Astrocyte of the spinal cord (primary cell): ENCODE data around the gene OGG1.
A peak's percentile ranks its signal among the peaks of the same experiment; 100 is the strongest.

Experiments used
- DNase-seq: peaks from one replicate; pipeline ENCODE4 v3.0.0; 2011; ENCODE audit warnings: low read depth, low spot score
- H3K4me3 ChIP-seq: 2 replicates; pipeline ENCODE4 v1.5.1; 2011; ENCODE audit warnings: low read depth, mild to moderate bottlenecking, low read length, moderate library complexity
- CTCF ChIP-seq: IDR thresholded peaks from 2 replicates; pipeline ENCODE4 v1.5.1; 2012; ENCODE audit warnings: low read depth, mild to moderate bottlenecking, low read length, inconsistent platforms
- in situ Hi-C: cut with HindIII; loops from 2 replicates; pipeline ENCODE4 v1.10.0; 2017; ENCODE audit warnings: low sequenced_read_pairs

OGG1 gene

GRCh38 chr3:9746330-9746729 lies 3.4 kb upstream of the OGG1 start:
- DNase-seq: peak; percentile 87
- H3K4me3 ChIP-seq: no peak overlapping the region
- no peak for TF ChIP-seq CTCF
- in situ Hi-C loops: no loop called here

GRCh38 chr3:9747267-9747666 lies 2.5 kb upstream of the OGG1 start:
- DNase-seq: peak; percentile 33
- in situ Hi-C loops: no loop called here
- H3K4me3 ChIP-seq: no peak overlapping the region
- TF ChIP-seq CTCF: no peak

GRCh38 chr3:9748031-9748430 lies 1.7 kb upstream of the OGG1 start:
- no peak for TF ChIP-seq CTCF
- in situ Hi-C loops: no loop called here
- DNase-seq: no peak
- H3K4me3 ChIP-seq: no peak overlapping the region

- DNase-seq: no peak
- in situ Hi-C loops: no loop called here
- H3K4me3 ChIP-seq: peak overlapping the region; percentile 78
- TF ChIP-seq CTCF: no peak
Measured at GRCh38 chr3:9749296-9749644, 482 bp upstream of the OGG1 start.

- in situ Hi-C loops: no loop called here
- TF ChIP-seq CTCF: no peak
- H3K4me3 ChIP-seq: peak overlapping the region; percentile 78
- DNase-seq: peak; percentile 14
Measured at GRCh38 chr3:9750556-9751411, 1.0 kb downstream of the OGG1 start.

- in situ Hi-C loops: no loop called here
- no peak overlapping the region for H3K4me3 ChIP-seq
Measured at GRCh38 chr3:9754678-9755077, 4.9 kb downstream of the OGG1 start.

More at GRCh38 chr3:9754678-9755077, 4.9 kb downstream of the OGG1 start:
- TF ChIP-seq CTCF: no peak
- no peak for DNase-seq
